VCaP (cell line): Measurements from ENCODE around the gene GLCCI1.

Experiments
- H3K27ac ChIP-seq: fragments of 450-650 bp; 2 replicates; pipeline ENCODE4 v1.5.1; 2017
- TF ChIP-seq, protein P1 (sequence below): fragments of 450-650 bp; conservative IDR thresholded peaks from 2 replicates; pipeline ENCODE4 v1.5.1; 2017; ENCODE audit warnings: mild to moderate bottlenecking, moderate library complexity

The GLCCI1 gene

DNA sequence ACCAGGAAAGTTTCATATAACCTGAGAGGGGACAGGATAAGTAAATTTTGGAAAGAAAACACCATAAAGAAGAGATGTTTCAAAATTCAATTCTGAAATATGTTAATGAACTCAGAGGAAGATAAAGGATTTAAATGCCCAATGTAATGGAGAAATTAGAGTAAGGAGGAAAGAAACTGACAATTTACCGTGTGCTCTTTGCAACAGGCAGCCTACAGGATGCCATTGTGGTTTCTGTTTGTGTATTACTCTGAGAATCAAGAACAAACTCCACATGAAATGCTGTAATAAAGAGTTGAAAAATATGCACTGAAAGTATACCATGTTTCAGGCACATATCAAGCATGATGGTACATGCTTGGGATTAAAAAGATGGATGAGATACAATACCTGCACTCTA is 44.8 kb upstream of the GLCCI1 start:
- TF ChIP-seq, protein P1, sequence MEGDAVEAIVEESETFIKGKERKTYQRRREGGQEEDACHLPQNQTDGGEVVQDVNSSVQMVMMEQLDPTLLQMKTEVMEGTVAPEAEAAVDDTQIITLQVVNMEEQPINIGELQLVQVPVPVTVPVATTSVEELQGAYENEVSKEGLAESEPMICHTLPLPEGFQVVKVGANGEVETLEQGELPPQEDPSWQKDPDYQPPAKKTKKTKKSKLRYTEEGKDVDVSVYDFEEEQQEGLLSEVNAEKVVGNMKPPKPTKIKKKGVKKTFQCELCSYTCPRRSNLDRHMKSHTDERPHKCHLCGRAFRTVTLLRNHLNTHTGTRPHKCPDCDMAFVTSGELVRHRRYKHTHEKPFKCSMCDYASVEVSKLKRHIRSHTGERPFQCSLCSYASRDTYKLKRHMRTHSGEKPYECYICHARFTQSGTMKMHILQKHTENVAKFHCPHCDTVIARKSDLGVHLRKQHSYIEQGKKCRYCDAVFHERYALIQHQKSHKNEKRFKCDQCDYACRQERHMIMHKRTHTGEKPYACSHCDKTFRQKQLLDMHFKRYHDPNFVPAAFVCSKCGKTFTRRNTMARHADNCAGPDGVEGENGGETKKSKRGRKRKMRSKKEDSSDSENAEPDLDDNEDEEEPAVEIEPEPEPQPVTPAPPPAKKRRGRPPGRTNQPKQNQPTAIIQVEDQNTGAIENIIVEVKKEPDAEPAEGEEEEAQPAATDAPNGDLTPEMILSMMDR = no peak
- no peak overlapping the region for H3K27ac ChIP-seq

DNA sequence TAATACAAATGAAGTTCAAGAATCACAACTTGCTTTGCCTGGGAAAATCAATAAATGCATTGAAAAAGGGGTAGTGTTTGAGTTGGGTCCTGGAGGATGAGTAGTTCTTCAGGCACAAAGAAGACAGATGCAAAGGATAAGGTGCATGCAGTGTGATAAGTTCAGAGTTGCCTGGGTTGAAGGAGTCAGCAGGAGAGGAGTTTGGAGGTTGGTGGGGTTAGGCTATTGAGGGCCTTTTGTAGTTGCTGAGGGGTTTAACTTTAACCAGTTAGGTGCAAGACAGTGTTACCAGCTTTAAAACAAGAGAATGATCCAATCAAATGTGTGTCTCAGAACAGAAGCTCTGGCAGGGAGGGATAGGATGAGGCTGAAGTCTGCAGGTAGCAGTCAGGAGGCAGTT is 44.3 kb upstream of the GLCCI1 start:
- H3K27ac ChIP-seq = no peak overlapping the region

DNA sequence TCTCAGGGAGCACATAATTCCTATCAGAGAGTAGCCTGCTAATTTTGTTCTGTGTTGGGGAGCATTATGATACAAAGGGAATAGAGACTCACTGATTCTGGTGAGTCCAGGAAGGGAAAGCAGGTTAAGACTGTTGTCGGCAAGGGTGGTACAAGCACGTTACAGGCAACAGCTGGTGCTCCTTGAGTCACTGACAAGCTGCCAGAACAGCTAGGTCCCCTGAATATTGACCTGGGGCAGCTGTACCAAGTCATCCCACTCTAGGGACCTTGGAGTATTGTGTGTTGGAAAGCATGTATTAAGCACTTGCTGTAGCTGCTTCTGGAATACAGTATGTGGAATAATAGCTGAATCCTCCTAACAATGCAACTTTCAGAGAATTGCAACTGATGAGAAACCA is 37.0 kb upstream of the GLCCI1 start:
- no peak overlapping the region for H3K27ac ChIP-seq
- TF ChIP-seq, protein P1 = no peak

More for the DNA sequence above, 44.3 kb upstream of the GLCCI1 start:
- TF ChIP-seq, protein P1 = no peak

DNA sequence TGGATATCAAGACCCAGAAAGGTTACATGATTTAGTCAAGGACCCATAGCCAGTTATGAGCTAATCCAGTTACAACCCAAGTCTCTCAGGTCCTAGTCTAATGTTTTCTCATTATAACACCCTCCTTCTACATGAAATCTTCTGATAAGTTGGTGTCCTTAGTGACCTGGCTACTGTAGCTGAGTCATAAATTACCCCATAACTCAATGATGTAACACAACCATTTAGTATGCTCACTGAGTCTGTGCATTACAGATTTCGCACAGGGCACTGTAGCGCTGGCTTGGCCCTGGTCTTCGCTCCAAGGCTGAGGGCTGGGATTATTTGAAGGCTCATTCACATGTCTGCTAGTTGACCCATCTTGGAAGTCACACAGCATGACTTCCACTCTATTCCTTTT is 36.0 kb upstream of the GLCCI1 start:
- no peak overlapping the region for H3K27ac ChIP-seq
- TF ChIP-seq, protein P1 = no peak

DNA sequence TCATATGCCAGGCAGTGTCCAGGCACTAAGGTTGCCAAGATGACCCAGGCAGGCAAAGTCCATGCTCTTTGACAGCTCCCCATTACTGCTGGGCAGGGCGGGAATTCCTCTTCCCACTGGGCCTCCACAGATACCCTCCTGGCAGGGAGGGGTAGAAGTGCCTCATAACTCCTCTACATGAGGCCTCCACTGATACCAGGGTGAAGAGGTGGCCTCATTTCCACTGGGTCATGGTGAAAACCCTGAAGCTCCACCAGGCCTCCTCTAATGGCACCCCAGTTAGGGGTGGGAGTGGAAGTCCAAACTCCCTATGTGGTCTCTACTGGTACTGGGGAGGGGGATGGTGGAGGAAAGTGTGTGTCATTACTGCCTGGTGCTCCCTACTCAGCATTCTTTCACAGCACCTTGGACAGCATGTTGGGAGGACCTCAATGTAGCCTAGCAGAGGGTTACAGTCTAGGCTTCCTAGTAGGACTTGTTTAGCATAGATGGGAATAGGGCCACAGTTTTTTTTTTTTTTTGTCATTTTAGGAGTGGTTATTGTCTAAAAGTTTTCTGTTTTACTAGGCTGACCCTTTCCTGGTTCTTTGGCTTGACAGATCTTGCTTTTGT is 34.6 kb upstream of the GLCCI1 start:
- no peak overlapping the region for H3K27ac ChIP-seq
- TF ChIP-seq, protein P1 = no peak

DNA sequence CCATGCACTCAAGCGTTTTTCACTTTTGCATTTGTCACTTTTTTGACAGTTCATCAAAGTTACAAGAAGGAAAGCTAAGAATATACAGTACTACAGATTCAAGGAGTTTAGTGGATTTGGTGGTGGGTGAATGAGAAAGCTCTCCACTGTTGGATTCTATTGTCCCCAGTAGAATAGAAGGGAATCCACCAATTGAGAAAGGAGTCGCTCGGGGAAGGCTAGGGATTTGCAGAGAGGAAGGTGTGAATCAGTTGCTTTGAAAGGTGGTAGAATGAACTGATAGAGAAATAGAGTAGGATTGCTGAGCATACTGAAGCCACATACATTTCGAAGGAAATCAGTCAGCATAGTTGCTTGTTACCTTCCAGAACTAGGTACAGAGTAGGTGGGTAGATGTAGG is 33.7 kb upstream of the GLCCI1 start:
- TF ChIP-seq, protein P1 = no peak
- H3K27ac ChIP-seq = no peak overlapping the region

DNA sequence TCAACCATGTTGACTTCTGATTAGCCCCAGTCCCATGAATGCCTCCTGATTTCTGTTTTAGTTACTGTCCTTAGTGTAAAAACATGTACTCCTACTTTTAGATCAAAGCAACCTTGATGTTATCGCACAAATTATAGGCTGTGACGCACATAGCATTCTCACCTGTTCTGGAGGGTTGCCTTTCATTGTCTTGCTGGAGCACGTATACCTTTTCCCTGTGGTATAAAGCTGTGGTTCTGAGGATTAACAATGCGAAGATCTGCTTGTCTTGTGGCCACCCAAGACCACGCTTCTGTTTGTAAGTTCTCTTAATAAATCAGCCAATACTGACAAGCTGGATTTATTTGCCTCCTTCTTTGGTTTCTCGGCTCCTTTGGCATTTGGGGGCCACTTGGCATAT is 30.1 kb upstream of the GLCCI1 start:
- H3K27ac ChIP-seq = no peak overlapping the region
- TF ChIP-seq, protein P1 = no peak
